ENCODE results near the gene RAD9A.

Gene RAD9A

DNA sequence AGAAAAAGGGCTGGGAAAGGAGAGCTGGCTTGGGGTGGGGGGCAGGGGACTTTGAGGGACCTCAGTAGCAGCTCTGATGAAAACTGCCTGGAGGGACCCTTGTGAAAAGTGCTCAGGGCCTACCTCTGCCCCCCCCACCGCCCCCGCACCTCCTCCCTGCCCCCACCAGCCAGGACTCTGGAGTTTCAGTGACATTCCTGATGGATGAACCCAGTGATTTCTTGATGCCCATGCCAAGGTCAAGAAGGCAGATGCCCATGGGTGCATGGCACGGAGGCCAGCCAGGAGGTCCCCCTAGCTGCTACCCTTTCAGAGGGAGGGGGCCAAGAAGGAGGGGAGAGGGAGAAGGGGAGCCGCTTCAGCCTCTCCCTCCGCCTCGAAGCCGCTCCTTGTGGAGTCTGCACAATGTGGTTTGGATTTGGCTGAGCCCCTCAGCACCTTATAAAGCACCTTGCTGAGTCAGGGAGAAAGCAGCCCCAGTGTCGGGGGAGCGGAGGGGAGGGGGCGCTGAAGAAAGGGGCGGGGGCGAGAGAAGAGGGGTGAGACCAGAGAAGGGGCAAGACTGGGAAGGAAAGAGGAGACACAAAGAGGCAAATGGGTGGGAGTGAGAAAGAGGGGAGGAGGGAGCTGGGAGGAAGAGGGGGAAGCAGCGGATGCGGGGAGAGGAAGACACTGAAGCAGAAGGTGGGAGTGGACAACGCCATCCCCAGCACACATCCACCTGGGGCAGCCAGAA lies 16.3 kb upstream of the RAD9A start:
- no peak for DNase-seq

GRCh38 chr11:67376063-67376820 lies 15.5 kb upstream of the RAD9A start:
- no peak for DNase-seq

DNA sequence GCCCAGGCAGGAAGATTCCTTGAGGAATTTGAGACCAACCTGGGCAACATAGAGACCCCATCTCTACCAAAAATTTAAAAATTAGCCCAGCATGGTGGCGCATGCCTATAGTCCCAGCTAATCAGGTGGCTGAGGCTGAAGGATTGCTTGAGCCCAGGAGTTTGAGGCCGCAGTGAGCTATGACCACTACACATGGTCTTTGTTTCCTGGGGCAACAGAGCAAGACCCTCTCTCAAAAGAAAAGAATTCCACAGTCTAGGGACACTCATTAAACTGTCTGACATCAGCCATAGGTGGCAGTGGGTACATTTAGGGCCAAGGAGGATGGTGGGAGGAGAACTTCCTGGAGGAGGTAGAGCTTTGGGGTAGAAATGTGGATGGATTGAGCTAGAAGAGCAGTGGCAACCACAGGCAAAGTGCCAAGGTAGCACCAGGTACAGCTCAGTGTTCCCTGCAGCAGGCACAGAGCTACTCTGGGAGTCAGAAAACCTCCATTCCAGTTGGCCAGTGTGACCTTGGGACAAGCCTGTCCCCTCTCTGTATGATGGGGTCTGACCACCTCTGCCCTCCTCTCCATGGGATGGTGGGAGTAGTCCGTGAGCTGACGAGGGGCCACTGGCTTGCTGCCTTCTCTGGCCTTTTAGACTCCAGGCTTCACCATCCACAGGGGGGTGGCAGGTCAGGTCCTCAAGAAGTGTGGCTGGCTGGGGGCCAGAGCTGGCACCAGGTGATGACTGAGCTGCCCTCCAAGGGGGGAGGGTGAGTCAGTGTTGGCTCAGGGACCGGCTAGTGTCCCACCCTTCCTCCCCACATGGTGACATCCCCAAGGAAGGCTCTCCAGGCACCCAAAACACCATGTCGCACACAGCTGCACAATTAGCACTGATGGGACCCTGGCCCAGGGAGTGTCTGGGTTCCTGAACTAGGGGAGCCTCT lies 14.6 kb upstream of the RAD9A start:
- no peak for DNase-seq

- DNase-seq: no peak
Observed at GRCh38 chr11:67378544-67378943, 13.2 kb upstream of the RAD9A start.

GRCh38 chr11:67379061-67380058 lies 12.4 kb upstream of the RAD9A start:
- DNase-seq: no peak

GRCh38 chr11:67381244-67381972 lies 10.4 kb upstream of the RAD9A start:
- DNase-seq: peak; percentile 73 to 75

DNA sequence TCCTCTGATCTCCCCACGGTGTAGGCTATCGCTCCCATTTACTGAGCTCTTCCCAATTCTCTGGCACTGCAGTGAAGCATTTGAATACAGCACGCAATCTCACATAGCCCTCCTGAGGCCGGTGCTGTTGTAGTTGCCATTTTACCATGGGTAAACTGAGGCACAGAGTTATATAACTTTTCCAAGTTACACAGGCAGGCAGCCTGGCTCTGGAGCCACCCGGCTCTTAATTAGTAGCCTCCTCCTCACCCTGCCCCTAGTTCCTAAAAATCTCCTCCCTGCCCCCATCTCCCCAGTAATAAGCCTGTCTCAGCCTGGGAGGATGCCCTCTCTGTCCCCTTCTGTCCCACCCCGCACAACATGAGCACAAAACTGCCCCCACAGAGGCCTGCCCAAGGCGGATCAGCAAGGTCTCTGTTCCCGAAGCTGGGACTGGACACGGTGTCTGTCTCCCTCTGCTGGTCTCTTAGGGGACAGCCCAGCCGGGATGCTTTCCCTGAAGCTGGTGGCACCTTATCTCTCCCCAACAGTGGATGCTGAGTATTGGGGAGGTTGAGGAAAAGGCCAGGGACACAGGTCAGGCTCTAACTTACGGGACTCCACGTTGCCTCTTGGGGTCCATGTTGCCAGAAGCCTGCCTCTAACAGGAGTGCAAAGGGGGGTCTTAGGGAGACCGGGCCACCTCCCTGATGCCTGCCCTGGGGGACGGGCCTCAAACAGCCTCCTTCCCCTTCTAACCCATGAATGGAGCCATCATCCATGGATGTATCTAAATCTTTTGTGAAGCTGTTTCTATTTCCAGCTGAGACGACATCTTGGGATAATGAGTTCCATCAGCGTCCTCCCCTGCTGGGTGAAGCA lies 9.3 kb upstream of the RAD9A start:
- peak; percentile 59 to 64 for DNase-seq

DNA sequence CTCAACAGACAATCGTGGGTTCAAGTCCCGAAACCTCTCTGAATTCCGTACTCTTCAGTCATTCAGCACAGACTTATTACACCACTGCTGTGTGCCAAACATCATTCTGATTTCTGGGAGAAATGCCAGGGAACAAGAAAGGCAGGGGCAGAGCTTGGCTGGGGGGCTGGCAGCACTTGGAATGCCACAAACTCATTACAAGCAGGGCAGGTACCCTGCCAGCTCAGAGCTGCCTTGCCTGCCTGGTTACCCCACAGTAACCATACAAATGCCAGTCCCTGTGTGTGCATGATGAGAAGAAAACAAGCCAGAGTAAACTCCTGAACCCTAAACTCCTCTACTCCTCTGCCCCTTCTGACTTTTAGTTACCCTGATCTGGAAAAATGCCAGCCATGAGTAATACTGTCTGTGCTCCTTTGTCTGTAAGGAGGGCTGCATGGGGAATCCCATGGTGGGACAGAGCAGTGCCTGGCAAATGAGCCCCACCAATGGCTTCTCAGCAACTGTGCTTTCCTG lies 6.9 kb upstream of the RAD9A start:
- no peak for DNase-seq

GRCh38 chr11:67387069-67387468 lies 4.7 kb upstream of the RAD9A start:
- DNase-seq: no peak

GRCh38 chr11:67387518-67387917 lies 4.3 kb upstream of the RAD9A start:
- DNase-seq: no peak

DNA sequence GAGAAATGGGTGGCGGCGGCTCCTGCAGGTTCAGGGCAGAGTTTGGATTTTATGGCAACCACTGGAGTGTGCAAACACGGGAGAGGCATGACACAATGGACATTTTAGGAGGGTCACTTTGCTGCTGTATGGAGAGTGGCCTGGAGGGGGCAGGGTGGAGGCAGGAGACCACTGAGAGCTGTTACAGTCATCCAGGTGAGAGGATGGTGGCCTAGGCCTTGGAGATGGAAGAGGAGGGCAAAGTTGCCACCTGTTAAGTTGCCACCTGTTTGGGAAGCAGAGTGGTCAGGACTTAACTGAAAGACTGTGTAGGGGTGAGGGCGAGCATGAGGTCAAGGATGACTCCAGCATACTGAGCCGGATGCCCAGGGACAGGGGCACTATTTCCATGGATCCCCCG lies 2.3 kb upstream of the RAD9A start:
- peak; percentile 18 to 31 for DNase-seq

DNA sequence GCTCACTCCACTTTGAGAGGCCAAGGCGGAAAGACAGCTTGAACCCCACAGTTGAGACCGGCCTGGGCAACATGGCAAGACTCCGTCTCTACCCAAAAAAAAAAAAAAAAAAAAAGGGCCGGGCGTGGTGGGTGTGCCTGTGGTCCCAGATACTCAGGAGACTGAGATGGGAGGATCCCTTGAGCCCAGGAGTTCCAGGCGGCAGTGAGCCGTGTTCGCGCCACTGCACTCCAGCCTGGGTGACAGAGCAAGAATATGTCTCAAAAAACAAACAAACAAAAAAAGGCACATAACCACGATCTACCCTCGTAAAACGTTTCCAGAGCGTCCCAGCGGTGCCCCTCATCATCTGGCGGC lies 861 bp upstream of the RAD9A start:
- DNase-seq: no peak

DNA sequence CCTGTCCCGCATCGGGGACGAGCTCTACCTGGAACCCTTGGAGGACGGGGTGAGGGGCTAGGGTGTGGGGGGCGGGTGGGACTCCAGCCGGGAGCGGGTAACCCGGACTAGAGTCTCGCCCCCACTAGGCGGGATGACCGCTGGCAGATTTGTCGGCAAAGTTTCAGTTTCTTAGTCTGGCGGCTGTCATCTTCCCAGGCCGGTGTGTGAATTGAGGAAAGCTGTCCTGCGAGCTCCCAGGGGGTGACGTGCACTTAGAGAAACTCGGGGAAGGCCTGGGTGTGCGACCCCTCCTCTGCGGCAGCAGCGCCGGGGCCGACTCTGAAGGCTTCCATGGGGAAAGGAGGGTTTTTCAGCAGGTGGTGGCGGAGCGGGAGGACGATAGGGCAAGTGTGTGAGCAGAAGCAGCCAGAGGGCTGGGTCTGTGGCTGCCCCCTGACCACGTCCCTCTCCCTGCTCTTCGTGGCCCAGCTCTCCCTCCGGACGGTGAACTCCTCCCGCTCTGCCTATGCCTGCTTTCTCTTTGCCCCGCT lies 463 bp downstream of the RAD9A start:
- no peak for DNase-seq

- DNase-seq: no peak
Observed at GRCh38 chr11:67393437-67393836, 1.7 kb downstream of the RAD9A start.

- DNase-seq: no peak
Observed at GRCh38 chr11:67393990-67394389, 2.2 kb downstream of the RAD9A start.

- no peak for DNase-seq
Observed at GRCh38 chr11:67395555-67396258, 3.9 kb downstream of the RAD9A start.

DNA sequence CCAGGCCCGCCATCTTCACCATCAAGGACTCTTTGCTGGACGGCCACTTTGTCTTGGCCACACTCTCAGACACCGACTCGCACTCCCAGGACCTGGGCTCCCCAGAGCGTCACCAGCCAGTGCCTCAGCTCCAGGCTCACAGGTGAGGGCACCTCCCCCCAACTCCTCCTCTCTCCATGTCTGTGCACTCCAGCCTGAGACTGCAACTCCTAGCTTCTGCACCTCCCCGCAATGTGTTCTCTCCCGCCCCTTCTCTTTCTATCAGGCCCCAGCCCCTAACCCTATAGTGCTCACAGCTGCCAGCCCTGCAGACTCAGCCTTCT lies 4.4 kb downstream of the RAD9A start:
- DNase-seq: no peak

DNA sequence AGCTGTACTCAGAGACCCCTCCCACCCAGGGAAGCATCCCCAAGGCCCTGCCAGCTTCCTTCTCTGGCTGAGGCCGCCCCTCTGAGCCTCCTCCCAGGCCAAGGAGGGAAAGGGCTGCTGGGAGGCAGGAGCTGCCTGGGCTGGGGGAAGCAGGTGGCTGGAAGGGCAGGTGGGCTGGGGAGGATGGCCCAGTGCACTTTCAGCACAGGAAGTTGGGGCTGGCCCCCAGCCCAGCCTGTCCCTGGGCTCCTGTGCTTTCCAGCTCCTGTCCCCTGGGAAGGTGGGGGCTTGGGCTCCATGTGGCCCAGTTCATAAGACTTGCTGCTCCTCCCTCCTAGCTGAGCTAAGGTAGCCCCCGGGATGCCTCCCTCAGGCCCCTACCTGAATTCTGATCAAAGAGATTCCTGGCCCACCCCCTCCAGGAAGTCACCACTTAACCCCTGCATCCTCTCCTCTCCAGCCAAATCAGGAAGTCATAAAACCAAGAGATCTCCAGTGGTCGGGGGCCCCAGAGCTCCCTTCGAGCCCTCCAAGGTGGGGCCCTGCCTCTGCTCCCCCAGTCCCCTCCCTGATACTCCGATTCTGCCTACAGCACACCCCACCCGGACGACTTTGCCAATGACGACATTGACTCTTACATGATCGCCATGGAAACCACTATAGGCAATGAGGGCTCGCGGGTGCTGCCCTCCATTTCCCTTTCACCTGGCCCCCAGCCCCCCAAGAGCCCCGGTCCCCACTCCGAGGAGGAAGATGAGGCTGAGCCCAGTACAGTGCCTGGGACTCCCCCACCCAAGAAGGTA lies 5.0 kb downstream of the RAD9A start:
- DNase-seq: no peak

DNA sequence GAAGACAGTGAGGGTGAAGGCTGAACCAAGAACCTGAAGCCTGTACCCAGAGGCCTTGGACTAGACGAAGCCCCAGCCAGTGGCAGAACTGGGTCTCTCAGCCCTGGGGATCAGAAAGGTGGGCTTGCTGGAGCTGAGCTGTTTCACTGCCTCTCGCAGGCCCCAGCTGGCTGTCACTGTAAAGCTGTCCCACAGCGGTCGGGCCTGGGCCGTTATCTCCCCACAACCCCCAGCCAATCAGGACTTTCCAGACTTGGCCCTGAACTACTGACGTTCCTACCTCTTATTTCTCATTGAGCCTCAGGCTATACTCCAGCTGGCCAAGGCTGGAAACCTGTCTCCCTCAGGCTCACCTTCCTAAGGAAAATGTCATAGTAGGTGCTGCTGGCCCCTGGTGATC lies 5.8 kb downstream of the RAD9A start:
- no peak for DNase-seq

All from AML-193 (cell line).